K562 (cell line): ENCODE data around the gene ANKMY1.

Experiments
- DNMT1 ChIP-seq: fragments of 450-650 bp; IDR thresholded peaks from 2 replicates; pipeline ENCODE4 v1.6.1; 2016; ENCODE audit warnings: antibody characterized with exemption, mild to moderate bottlenecking
- L3MBTL2 ChIP-seq: fragments of 450-650 bp; IDR thresholded peaks from 2 replicates; pipeline ENCODE4 v1.6.1; 2016; ENCODE audit warnings: mild to moderate bottlenecking, moderate library complexity
- RNF2 ChIP-seq: sonication (generic); IDR thresholded peaks from 2 replicates; pipeline ENCODE4 v1.6.1; 2016
- TF ChIP-seq, protein P1 (sequence below), 3 experiments: IDR thresholded peaks in 2 of 3; conservative IDR thresholded peaks in 1 of 3; 2 replicates each; pipeline ENCODE4 v1.5.1; 2011 to 2012; ENCODE audit warnings: low read length in 3 of 3, mild to moderate bottlenecking in 3 of 3, control low read depth in 2 of 3, improper control_type of control experiment in 1 of 3, inconsistent platforms in 1 of 3, low read depth in 1 of 3, mixed read lengths in 1 of 3, moderate library complexity in 1 of 3; ENCODE audit not compliant: insufficient read depth in 2 of 3

DNA sequence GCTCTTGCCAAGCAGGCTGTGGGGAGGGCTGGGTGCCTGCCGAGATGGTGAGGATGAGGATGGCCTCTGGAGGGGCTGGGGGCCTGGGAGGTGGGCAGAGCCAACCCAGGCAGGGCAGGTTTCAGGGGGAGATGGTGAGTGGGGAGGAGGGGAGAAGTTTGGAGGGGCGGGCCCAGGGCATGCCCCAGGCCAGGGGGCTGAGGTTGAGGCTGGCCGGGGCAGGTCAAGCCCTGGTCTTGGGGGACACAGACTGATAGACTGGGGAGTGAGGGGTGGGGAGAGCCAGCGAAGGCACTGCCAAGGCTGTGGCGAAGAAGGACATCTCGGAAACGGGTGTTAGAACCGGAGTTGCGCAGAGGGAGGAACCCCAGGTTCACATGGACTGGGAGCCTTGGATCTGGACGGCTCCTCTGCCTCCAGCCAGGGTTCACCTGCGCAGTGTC, 41.4 kb upstream of the ANKMY1 start:
- TF ChIP-seq L3MBTL2 (no peak), DNMT1 (no peak), RNF2 (no peak)
- TF ChIP-seq, protein P1, sequence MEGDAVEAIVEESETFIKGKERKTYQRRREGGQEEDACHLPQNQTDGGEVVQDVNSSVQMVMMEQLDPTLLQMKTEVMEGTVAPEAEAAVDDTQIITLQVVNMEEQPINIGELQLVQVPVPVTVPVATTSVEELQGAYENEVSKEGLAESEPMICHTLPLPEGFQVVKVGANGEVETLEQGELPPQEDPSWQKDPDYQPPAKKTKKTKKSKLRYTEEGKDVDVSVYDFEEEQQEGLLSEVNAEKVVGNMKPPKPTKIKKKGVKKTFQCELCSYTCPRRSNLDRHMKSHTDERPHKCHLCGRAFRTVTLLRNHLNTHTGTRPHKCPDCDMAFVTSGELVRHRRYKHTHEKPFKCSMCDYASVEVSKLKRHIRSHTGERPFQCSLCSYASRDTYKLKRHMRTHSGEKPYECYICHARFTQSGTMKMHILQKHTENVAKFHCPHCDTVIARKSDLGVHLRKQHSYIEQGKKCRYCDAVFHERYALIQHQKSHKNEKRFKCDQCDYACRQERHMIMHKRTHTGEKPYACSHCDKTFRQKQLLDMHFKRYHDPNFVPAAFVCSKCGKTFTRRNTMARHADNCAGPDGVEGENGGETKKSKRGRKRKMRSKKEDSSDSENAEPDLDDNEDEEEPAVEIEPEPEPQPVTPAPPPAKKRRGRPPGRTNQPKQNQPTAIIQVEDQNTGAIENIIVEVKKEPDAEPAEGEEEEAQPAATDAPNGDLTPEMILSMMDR (IDR thresholded peaks at IDR 0.05 in 2 of 3, conservative IDR thresholded peaks at IDR 0.05 in 1 of 3; ENCODE audit: insufficient read depth in 2 of 3, low read depth in 1 of 3, low read length in 3 of 3), result no peak
